ENCODE results near the gene NSL1.

DNA sequence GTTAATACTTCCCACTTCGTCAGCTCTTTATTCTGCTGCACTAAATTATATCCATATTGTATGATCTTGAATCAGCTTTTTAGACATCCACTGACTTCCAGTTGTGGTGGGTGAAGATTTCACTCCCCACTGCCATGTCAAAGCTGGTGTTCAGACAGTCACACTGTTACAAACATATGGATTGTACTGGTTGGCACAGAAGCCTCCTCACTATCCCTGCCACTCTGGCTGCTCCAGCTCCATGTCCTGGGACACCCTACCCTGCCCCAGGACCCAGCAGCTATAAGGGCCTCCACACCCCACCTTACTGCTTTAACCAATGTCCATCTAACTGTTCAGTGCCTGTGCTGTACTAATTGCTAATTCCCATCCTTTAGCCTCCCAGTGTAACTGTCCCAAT is 59.9 kb downstream of the NSL1 start:
- TF ChIP-seq, protein P1, sequence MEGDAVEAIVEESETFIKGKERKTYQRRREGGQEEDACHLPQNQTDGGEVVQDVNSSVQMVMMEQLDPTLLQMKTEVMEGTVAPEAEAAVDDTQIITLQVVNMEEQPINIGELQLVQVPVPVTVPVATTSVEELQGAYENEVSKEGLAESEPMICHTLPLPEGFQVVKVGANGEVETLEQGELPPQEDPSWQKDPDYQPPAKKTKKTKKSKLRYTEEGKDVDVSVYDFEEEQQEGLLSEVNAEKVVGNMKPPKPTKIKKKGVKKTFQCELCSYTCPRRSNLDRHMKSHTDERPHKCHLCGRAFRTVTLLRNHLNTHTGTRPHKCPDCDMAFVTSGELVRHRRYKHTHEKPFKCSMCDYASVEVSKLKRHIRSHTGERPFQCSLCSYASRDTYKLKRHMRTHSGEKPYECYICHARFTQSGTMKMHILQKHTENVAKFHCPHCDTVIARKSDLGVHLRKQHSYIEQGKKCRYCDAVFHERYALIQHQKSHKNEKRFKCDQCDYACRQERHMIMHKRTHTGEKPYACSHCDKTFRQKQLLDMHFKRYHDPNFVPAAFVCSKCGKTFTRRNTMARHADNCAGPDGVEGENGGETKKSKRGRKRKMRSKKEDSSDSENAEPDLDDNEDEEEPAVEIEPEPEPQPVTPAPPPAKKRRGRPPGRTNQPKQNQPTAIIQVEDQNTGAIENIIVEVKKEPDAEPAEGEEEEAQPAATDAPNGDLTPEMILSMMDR (IDR thresholded peaks at IDR 0.05), result no peak
- TF ChIP-seq POLR2A (IDR thresholded peaks at IDR 0.05), result no peak
